Natural killer cell (primary cell): ENCODE data around the gene KASH5. TPM values are rescaled to one million over a fixed set of nuclear protein-coding genes. Genes with fewer than 3 reads are reported as not detected.
"Not testable (repeated sequence)": the region's sequence is repeated elsewhere in the genome, so short reads cannot be mapped to it uniquely, and the experiment has no call there.

Experiments
- ATAC-seq, 3 donors: fragments of 150-1000 bp in 2 of 3; fragments of 200-7000 bp in 1 of 3; cut with Tn5 transposase; 1 replicate in 1 of 3; 2 replicates in 2 of 3; pipeline ENCODE4 v1.10.0; 2021; ENCODE audit warnings: mild to moderate bottlenecking in 2 of 3, moderate library complexity in 2 of 3
- DNase-seq, 2 donors: peaks; one replicate each; pipeline versions ENCODE4 v3.0.0 to v3.0.0-alpha.2; 2013 to 2021; ENCODE audit warnings: mixed read lengths in 1 of 2
- H3K27ac ChIP-seq: one replicate; pipeline ENCODE4 v1.5.1; 2013; ENCODE audit warnings: mild to moderate bottlenecking, low read length
- H3K27me3 ChIP-seq: one replicate; pipeline ENCODE4 v1.6.1; 2013; ENCODE audit warnings: low read length; ENCODE audit not compliant: control insufficient read depth, insufficient read depth
- H3K36me3 ChIP-seq: one replicate; pipeline ENCODE4 v1.6.1; 2013; ENCODE audit warnings: low read length; ENCODE audit not compliant: control insufficient read depth, insufficient read depth
- H3K4me1 ChIP-seq: one replicate; pipeline ENCODE4 v1.6.1; 2013; ENCODE audit warnings: low read length; ENCODE audit not compliant: control insufficient read depth, insufficient read depth
- H3K4me3 ChIP-seq: one replicate; pipeline ENCODE4 v1.5.1; 2013; ENCODE audit warnings: low read length
- H3K9me3 ChIP-seq: one replicate; pipeline ENCODE4 v1.6.1; 2013; ENCODE audit warnings: low read length; ENCODE audit not compliant: control insufficient read depth, insufficient read depth
- H3K27ac Mint-ChIP-seq, 2 donors: one replicate each; pipeline ENCODE4 v1.8.0; 2022; ENCODE audit warnings: mild to moderate bottlenecking in 2 of 2, mixed read lengths in 2 of 2, moderate library complexity in 1 of 2
- H3K27me3 Mint-ChIP-seq, 2 donors: one replicate each; pipeline ENCODE4 v1.8.0; 2022; ENCODE audit warnings: low read depth in 2 of 2, mixed read lengths in 2 of 2
- H3K36me3 Mint-ChIP-seq: one replicate; pipeline ENCODE4 v1.8.0; 2022; ENCODE audit warnings: mixed read lengths
- H3K4me1 Mint-ChIP-seq, 2 donors: one replicate each; pipeline ENCODE4 v1.8.0; 2022; ENCODE audit warnings: mixed read lengths in 2 of 2
- H3K4me3 Mint-ChIP-seq: one replicate; pipeline ENCODE4 v1.8.0; 2022; ENCODE audit warnings: mild to moderate bottlenecking, moderate library complexity, mixed read lengths
- H3K9me3 Mint-ChIP-seq, 2 donors: one replicate each; pipeline ENCODE4 v1.8.0; 2022; ENCODE audit warnings: mixed read lengths in 2 of 2
- CTCF ChIP-seq: fragments of 200-600 bp; IDR thresholded peaks from one replicate; pipeline ENCODE4 v1.8.0; 2022; ENCODE audit warnings: antibody characterized with exemption
- WGBS: methylation state at CpG from one replicate; pipeline ENCODE4 v1.1.7; 2013; ENCODE audit warnings: missing lambda C conversion rate; ENCODE audit not compliant: insufficient coverage; 5-methylcytosine and 5-hydroxymethylcytosine counted together
- intact Hi-C: fragments of 100-400 bp; cut with micrococcal nuclease; formaldehyde crosslinking; loops from one replicate; pipeline ENCODE4 v1.14.2; 2022
- total RNA-seq, 4 donors: library from RNA; stranded (reverse); fragments of 120-200 nt in 1 of 4; gene quantifications; one replicate each; pipeline versions ENCODE4 v1.2.3 to v1.2.4, GENCODE V29; 2013 to 2022

Gene KASH5
- total RNA-seq, 3 donors from 2014 or later (not counting 1 experiment from before 2014, with no cell fraction given), result 0.73 to 0.80 TPM; not detected in 1

DNA sequence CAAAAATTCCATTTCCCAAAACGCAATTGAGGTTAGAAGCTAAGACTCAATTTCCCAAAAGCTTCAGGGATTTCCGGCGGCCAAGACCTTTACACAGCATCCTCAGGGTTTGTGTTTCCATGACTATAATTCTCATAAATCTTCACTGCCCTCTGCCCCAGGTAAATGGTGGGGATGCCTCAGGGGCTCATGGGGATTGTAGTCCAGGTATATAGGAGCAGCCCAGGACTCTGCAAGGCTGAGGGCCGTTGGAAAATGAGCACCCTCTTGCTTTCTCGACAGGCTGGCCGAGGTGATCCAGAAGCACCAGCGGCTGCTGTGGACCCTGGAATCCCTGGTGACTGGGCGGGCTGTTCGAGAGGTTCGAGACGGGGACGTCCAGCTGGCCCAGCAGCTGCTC lies 71.3 kb downstream of the KASH5 start:
- DNase-seq (no peak), ATAC-seq (no peak)
- Mint-ChIP-seq H3K36me3 (no peaks in the 10 kb centered on the region), H3K27me3 (no peaks in the 10 kb centered on the region), H3K27ac (no peak overlapping the region), H3K9me3 (no peaks in the 10 kb centered on the region), H3K4me3 (no peak overlapping the region), H3K4me1 (peaks cover 0 to 6% of the 10 kb centered on the region in 2 donors)
- no peak for TF ChIP-seq CTCF
- no peak overlapping the region for H3K4me3 ChIP-seq
- H3K4me1 ChIP-seq, result peaks cover 19% of the 10 kb centered on the region
- H3K27me3 ChIP-seq, result no peaks in the 10 kb centered on the region
- WGBS, result 92% methylated on average over 12 of the region's 12 CpGs
- H3K9me3 ChIP-seq, result no peaks in the 10 kb centered on the region
- intact Hi-C loops, result no loop called here
- H3K27ac ChIP-seq, result no peak overlapping the region
- H3K36me3 ChIP-seq, result peaks cover 24% of the 10 kb centered on the region

- DNase-seq, H3K9me3 Mint-ChIP-seq, H3K27ac ChIP-seq, H3K4me3 ChIP-seq, H3K27me3 Mint-ChIP-seq, H3K9me3 ChIP-seq, H3K4me1 Mint-ChIP-seq, ATAC-seq, H3K4me3 Mint-ChIP-seq, H3K36me3 Mint-ChIP-seq, H3K27me3 ChIP-seq, H3K27ac Mint-ChIP-seq, intact Hi-C loops: not testable (repeated sequence)
- no CpG with 5 or more reads among the region's 1 CpG for WGBS
- Histone ChIP-seq H3K4me1 (peaks cover 15% of the 10 kb centered on the region), H3K36me3 (peaks cover 38% of the 10 kb centered on the region)
Measured at GRCh38 chr19:49461130-49461529, 73.1 kb downstream of the KASH5 start.

DNA sequence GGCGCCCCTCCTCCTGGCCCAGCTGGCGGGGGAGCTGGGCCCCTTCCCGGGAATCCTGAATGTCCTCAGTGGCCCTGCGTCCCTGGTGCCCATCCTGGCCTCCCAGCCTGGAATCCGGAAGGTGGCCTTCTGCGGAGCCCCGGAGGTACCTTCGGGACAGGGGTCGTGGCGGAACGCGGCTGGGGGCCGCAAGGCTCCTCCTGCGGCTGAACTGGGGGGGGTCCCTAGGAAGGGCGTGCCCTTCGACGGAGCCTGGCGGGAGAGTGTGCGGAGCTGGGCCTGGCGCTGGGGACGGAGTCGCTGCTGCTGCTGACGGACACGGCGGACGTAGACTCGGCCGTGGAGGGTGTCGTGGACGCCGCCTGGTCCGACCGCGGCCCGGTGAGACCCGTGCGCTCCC lies 73.6 kb downstream of the KASH5 start:
- peaks cover 38% of the 10 kb centered on the region for H3K36me3 ChIP-seq
- Mint-ChIP-seq H3K36me3 (no peaks in the 10 kb centered on the region), H3K27me3 (no peaks in the 10 kb centered on the region), H3K4me3 (no peak overlapping the region), H3K4me1 (peaks cover 0 to 6% of the 10 kb centered on the region in 2 donors), H3K9me3 (no peaks in the 10 kb centered on the region), H3K27ac (no peak overlapping the region)
- no peaks in the 10 kb centered on the region for H3K9me3 ChIP-seq
- no peak for TF ChIP-seq CTCF
- ATAC-seq (no peak), DNase-seq (no peak)
- no peak overlapping the region for H3K27ac ChIP-seq
- H3K27me3 ChIP-seq, result no peaks in the 10 kb centered on the region
- intact Hi-C loops, result no loop called here
- WGBS, result 98% methylated on average over 37 of the region's 37 CpGs
- H3K4me1 ChIP-seq, result peaks cover 15% of the 10 kb centered on the region
- H3K4me3 ChIP-seq, result no peak overlapping the region

GRCh38 chr19:49462492-49462891 lies 74.4 kb downstream of the KASH5 start:
- Histone ChIP-seq H3K36me3 (peaks cover 38% of the 10 kb centered on the region), H3K27ac (no peak overlapping the region), H3K9me3 (no peaks in the 10 kb centered on the region), H3K27me3 (no peaks in the 10 kb centered on the region), H3K4me1 (peaks cover 15% of the 10 kb centered on the region), H3K4me3 (no peak overlapping the region)
- DNase-seq (no peak), ATAC-seq (no peak)
- Mint-ChIP-seq H3K27ac (no peak overlapping the region), H3K4me1 (no peaks in the 10 kb centered on the region), H3K27me3 (no peaks in the 10 kb centered on the region), H3K9me3 (no peaks in the 10 kb centered on the region), H3K36me3 (no peaks in the 10 kb centered on the region), H3K4me3 (no peak overlapping the region)
- no peak for TF ChIP-seq CTCF
- 88% methylated on average over 12 of the region's 12 CpGs for WGBS
- intact Hi-C loops, result no loop called here
